ENCODE measurements around the gene EOGT. TPM values are rescaled to one million over a fixed set of nuclear protein-coding genes. Genes with fewer than 3 reads are reported as not detected.
A peak's percentile ranks its signal among the peaks of the same experiment; 100 is the strongest.

EOGT gene
- total RNA-seq, 1 donor from 2014 or later, result 17.3 TPM

GRCh38 chr3:69052472-69052898 is 39.0 kb upstream of the EOGT start:
- intact Hi-C loops (cut with micrococcal nuclease), result loop anchor here (1.0 kb wide), 4 partner anchors 28 to 69 kb away; partner anchors contain the start of genes ARL6IP5, EOGT and UBA3
- Mint-ChIP-seq H3K4me1 (peaks cover 49% of the 10 kb centered on the region), H3K27ac (peak overlapping the region; percentile 98), H3K9me3 (no peaks in the 10 kb centered on the region), H3K36me3 (ENCODE audit: low read depth) (peaks cover 52% of the 10 kb centered on the region), H3K27me3 (no peaks in the 10 kb centered on the region), H3K4me3 (peak overlapping the region; percentile 95)
- TF ChIP-seq CTCF (IDR thresholded peaks at IDR 0.05), result no peak
- ChIA-PET POLR2A (interaction anchor here (0.5 to 4.3 kb wide), 11 partner anchors 8 to 68 kb away, joined by 3 to 109 read pairs (median 4); partner anchors contain the start of genes ARL6IP5, EOGT and UBA3), CTCF (interaction anchor here (1.1 to 3.2 kb wide), 6 partner anchors 32 to 254 kb away, joined by 3 to 18 read pairs (median 4); partner anchors contain the start of genes ARL6IP5 and EOGT)
- DNase-seq (no peak), ATAC-seq (ENCODE audit: low read depth) (no peak)

GRCh38 chr3:69051756-69052471 is 38.4 kb upstream of the EOGT start, which contains the start of gene TMF1:
Gene TMF1, minus strand, starts transcription at chr3:69052333. Its CDS starts 247 bp downstream, at chr3:69052086.
- no peaks in the 10 kb centered on the region for H3K9me3 Mint-ChIP-seq
- H3K4me3 Mint-ChIP-seq, result peak within 1 kb of the TSS; percentile 95
- POLR2A ChIA-PET, result interaction anchor here (0.5 to 4.3 kb wide), 11 partner anchors 9 to 69 kb away, joined by 3 to 109 read pairs (median 4); partner anchors contain the start of genes ARL6IP5, EOGT and UBA3
- CTCF ChIA-PET, result interaction anchor here (1.1 to 3.2 kb wide), 6 partner anchors 33 to 255 kb away, joined by 3 to 18 read pairs (median 4); partner anchors contain the start of genes ARL6IP5 and EOGT
- peaks cover 51% of the 10 kb centered on the region for H3K36me3 Mint-ChIP-seq (ENCODE audit: low read depth)
- no peaks in the 10 kb centered on the region for H3K27me3 Mint-ChIP-seq
- TF ChIP-seq CTCF (IDR thresholded peaks at IDR 0.05), result no peak
- intact Hi-C loops (cut with micrococcal nuclease), result loop anchor here (1.0 kb wide), 4 partner anchors 28 to 69 kb away; partner anchors contain the start of genes ARL6IP5, EOGT and UBA3
- ATAC-seq (ENCODE audit: low read depth) (peak; percentile 86), DNase-seq (peak; percentile 92)
- peaks cover 49% of the 10 kb centered on the region for H3K4me1 Mint-ChIP-seq
- peak within 1 kb of the TSS; percentile 98 for H3K27ac Mint-ChIP-seq

GRCh38 chr3:69048990-69049389 is 35.5 kb upstream of the EOGT start:
- no peaks in the 10 kb centered on the region for H3K9me3 Mint-ChIP-seq
- H3K4me3 Mint-ChIP-seq, result no peak overlapping the region
- ChIA-PET CTCF (no interaction called here), POLR2A (no interaction called here)
- no peak for TF ChIP-seq CTCF (IDR thresholded peaks at IDR 0.05)
- peaks cover 56% of the 10 kb centered on the region for H3K4me1 Mint-ChIP-seq
- no peak for ATAC-seq (ENCODE audit: low read depth)
- no peak overlapping the region for H3K27ac Mint-ChIP-seq
- intact Hi-C loops (cut with micrococcal nuclease), result no loop called here
- no peaks in the 10 kb centered on the region for H3K27me3 Mint-ChIP-seq
- H3K36me3 Mint-ChIP-seq (ENCODE audit: low read depth), result peaks cover 51% of the 10 kb centered on the region
- DNase-seq, result no peak

- POLR2A ChIA-PET, result interaction anchor here (2.3 kb wide), 1 partner anchor 40 kb away, joined by 8 read pairs; the partner anchor contains the start of gene ARL6IP5
- TF ChIP-seq CTCF (IDR thresholded peaks at IDR 0.05), result no peak
- intact Hi-C loops (cut with micrococcal nuclease), result no loop called here
- no peaks in the 10 kb centered on the region for H3K27me3 Mint-ChIP-seq
- peaks cover 29% of the 10 kb centered on the region for H3K4me1 Mint-ChIP-seq
- H3K36me3 Mint-ChIP-seq (ENCODE audit: low read depth), result peaks cover 59% of the 10 kb centered on the region
- no peak overlapping the region for H3K4me3 Mint-ChIP-seq
- H3K9me3 Mint-ChIP-seq, result no peaks in the 10 kb centered on the region
- CTCF ChIA-PET, result no interaction called here
- no peak overlapping the region for H3K27ac Mint-ChIP-seq
- ATAC-seq (ENCODE audit: low read depth) (no peak), DNase-seq (no peak)
Measured at GRCh38 chr3:69044608-69045007, 31.1 kb upstream of the EOGT start.

- ATAC-seq (ENCODE audit: low read depth), result no peak
- Mint-ChIP-seq H3K27ac (no peak overlapping the region), H3K36me3 (ENCODE audit: low read depth) (peaks cover 75% of the 10 kb centered on the region), H3K4me1 (no peaks in the 10 kb centered on the region), H3K9me3 (no peaks in the 10 kb centered on the region), H3K27me3 (no peaks in the 10 kb centered on the region), H3K4me3 (no peak overlapping the region)
- CTCF ChIA-PET, result no interaction called here
- intact Hi-C loops (cut with micrococcal nuclease), result no loop called here
- no peak for TF ChIP-seq CTCF (IDR thresholded peaks at IDR 0.05)
- POLR2A ChIA-PET, result no interaction called here
- no peak for DNase-seq
Measured at GRCh38 chr3:69033470-69033869, 20.0 kb upstream of the EOGT start.

Measured in activated B cell treated with CpG ODN at 0.5 μM for 24 hours (primary cell).